Testis (tissue), 2 donors: Measurements from ENCODE around the gene CLEC2L.

Experiments used
- CTCF ChIP-seq, 3 experiments: fragments of 450-650 bp in 2 of 3; fragments of 200-600 bp in 1 of 3; sonication (generic) in 1 of 3; IDR thresholded peaks; one replicate each; pipeline ENCODE4 v1.5.1; 2016 to 2019; ENCODE audit warnings: antibody characterized with exemption in 3 of 3, mild to moderate bottlenecking in 2 of 3, moderate library complexity in 1 of 3
- POLR2A ChIP-seq: fragments of 450-650 bp; IDR thresholded peaks from one replicate; pipeline ENCODE4 v1.6.1; 2017; ENCODE audit warnings: antibody characterized with exemption, mild to moderate bottlenecking, moderate library complexity

GRCh38 chr7:139582671-139583155 is 59.2 kb downstream of the CLEC2L start:
- TF ChIP-seq POLR2A (no peak), CTCF (IDR thresholded peaks at IDR 0.05) (no peak)
